ENCODE data around the gene BMP7. TPM values are rescaled to one million over a fixed set of nuclear protein-coding genes. Genes with fewer than 3 reads are reported as not detected.

BMP7 gene
- total and polyA plus RNA-seq, 2 experiments from 2014 or later, result 15.9 to 22.8 TPM

- Histone ChIP-seq H3F3A (replicated peaks; ENCODE audit: low read depth) (no peaks in the 10 kb centered on the region), H3K27me3 (ENCODE audit: insufficient read depth) (no peaks in the 10 kb centered on the region), H3K79me2 (replicated peaks; ENCODE audit: insufficient read depth) (no peaks in the 10 kb centered on the region), H3K4me1 (ENCODE audit: insufficient read depth) (no peaks in the 10 kb centered on the region), H3K27ac (ENCODE audit: low read depth) (no peak overlapping the region), H3K9me2 (ENCODE audit: insufficient read depth) (no peaks in the 10 kb centered on the region), H3K36me3 (ENCODE audit: insufficient read depth) (no peaks in the 10 kb centered on the region), H2AFZ (no peak overlapping the region), H3K4me2 (no peak overlapping the region), H3K4me3 (no peak overlapping the region), H4K20me1 (replicated peaks; ENCODE audit: insufficient read depth) (no peaks in the 10 kb centered on the region)
- no peak overlapping the region for H3K27ac Mint-ChIP-seq
- no peak overlapping the region for H3K4me3 Mint-ChIP-seq
- no peaks in the 10 kb centered on the region for H3K27me3 Mint-ChIP-seq (ENCODE audit: insufficient read depth, low read depth, poor library complexity)
- H3K4me1 Mint-ChIP-seq, result no peaks in the 10 kb centered on the region; the same call in 1 of the 3 replicates
- TF ChIP-seq CREB1 (CRISPR knock-in tag; IDR thresholded peaks at IDR 0.05; ENCODE audit: low read depth), result no peak
- no peak for TF ChIP-seq JUNB (IDR thresholded peaks at IDR 0.05; ENCODE audit: unreplicated experiment)
- TF ChIP-seq ZNF331 (CRISPR knock-in tag; IDR thresholded peaks at IDR 0.05; ENCODE audit: low read depth), result no peak
- no peak for TF ChIP-seq CTCF (conservative IDR thresholded peaks at IDR 0.05; ENCODE audit: low read depth in 2 of 2)
- TF ChIP-seq ZNF114 (CRISPR knock-in tag; IDR thresholded peaks at IDR 0.05), result no peak
- no peak for TF ChIP-seq REST (IDR thresholded peaks at IDR 0.05; ENCODE audit: unreplicated experiment)
- TF ChIP-seq NANOG (IDR thresholded peaks at IDR 0.05; ENCODE audit: borderline replicate concordance), result no peak
- no peak for TF ChIP-seq ETS1 (IDR thresholded peaks at IDR 0.05)
- TF ChIP-seq POLR2AphosphoS5 (IDR thresholded peaks at IDR 0.05; ENCODE audit: low read depth), result no peak
- no peak for TF ChIP-seq EZH2 (IDR thresholded peaks at IDR 0.05; ENCODE audit: low read depth, unreplicated experiment)
- TF ChIP-seq STAT1 (IDR thresholded peaks at IDR 0.05; ENCODE audit: unreplicated experiment), result no peak
- TF ChIP-seq EZH2phosphoT487 (IDR thresholded peaks at IDR 0.05; ENCODE audit: unreplicated experiment), result no peak
- no peak for TF ChIP-seq ZNF462 (CRISPR knock-in tag; IDR thresholded peaks at IDR 0.05)
- ATAC-seq (no peak), DNase-seq (ENCODE audit: low spot score) (no peak)
- no peaks in the 10 kb centered on the region for H3K9me3 Mint-ChIP-seq
- H3K36me3 Mint-ChIP-seq (ENCODE audit: low read depth), result no peaks in the 10 kb centered on the region
Measured at GRCh38 chr20:57315083-57315975, 48.9 kb upstream of the BMP7 start.

Measured in GM23338 (cell line).